Breast epithelium (tissue), 3 donors: ENCODE results near the gene IER3IP1.

Experiments used
- POLR2A ChIP-seq: fragments of 450-650 bp; IDR thresholded peaks from one replicate; pipeline ENCODE4 v1.6.1; 2016; ENCODE audit warnings: antibody characterized with exemption, mild to moderate bottlenecking, moderate library complexity
- POLR2AphosphoS5 ChIP-seq, 3 donors: sonication (generic); formaldehyde crosslinking; IDR thresholded peaks; one replicate each; pipeline ENCODE4 v1.6.1; 2017; ENCODE audit warnings: antibody characterized with exemption in 3 of 3

- TF ChIP-seq POLR2AphosphoS5 (IDR thresholded peaks at IDR 0.05) (no peak), POLR2A (no peak)
Measured at GRCh38 chr18:47120428-47120827, 55.7 kb downstream of the IER3IP1 start.
